Activated T-cell treated with anti-CD3 and anti-CD28 coated beads for 48 hours (primary cell): ENCODE results near the gene RFX1.
"Not testable (repeated sequence)": the region's sequence is repeated elsewhere in the genome, so short reads cannot be mapped to it uniquely, and the experiment has no call there.

ENCODE experiments used
- DNase-seq: peaks from one replicate; pipeline ENCODE4 v3.0.0-alpha.2; 2020; ENCODE audit warnings: low read depth

RFX1 gene

DNA sequence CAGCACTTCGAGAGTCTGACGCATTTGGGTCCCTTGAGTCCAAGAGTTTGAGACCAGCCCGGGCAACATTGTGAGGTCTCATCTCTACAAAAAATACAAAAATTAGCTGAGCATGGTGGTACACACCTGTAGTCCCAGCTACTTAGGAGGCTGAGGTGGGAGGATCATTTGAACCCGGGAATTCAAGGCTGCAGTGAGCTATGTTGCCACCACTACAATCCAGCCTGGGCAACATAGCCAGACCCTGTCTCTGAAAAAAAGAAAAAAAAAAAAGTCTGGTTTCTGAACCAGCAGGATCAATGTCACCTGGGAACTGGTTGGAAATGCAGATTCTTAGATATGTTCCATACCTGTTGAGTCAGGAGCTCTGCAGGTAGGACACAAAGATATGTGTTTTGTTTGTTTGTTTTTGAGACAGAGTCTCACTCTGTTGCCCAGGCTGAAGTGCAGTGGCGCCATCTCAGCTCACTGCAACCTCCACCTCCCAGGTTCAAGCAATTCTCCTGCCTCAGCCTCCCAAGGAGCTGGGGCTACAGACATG lies 20.6 kb upstream of the RFX1 start:
- not testable (repeated sequence) for DNase-seq

DNA sequence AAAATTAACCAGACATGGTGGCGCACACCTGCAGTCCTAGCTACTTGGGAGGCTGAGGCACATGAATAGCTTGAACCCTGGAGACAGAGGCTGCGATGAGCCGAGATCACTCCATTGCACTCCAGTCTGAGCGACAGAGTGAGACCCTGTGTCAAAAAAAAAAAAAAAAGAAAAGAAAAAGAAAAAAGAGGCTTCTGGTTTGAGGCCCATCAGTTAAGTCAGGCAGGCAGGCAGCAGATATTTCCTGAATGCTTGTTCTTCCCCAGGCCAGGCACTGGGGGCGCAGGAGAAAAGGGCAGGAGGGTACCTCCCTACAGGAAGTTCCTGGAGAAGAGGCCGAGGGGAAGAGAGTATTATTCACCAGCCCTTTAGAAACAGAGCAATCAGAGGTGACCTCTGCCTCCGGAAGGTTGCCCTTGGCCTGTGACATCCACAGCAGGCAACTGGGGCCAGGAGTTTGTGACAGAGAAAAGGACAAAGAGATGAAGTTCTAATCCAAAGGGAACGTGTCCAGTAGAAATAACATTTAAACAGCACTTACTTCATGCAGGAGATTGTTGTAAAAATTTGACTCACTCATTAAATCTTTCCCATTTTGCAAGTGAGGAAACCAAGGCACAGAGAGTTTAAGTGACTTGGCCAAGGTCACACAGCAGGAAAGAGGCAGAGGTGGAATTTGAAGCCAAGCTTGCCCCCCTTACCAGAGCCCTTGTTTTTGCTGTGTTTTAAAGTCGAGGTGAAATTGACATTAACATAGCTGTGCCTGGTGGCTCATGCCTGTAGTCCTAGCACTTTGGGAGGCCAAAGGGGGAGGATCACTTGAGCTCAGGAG lies 17.5 kb upstream of the RFX1 start:
- DNase-seq = no peak

DNA sequence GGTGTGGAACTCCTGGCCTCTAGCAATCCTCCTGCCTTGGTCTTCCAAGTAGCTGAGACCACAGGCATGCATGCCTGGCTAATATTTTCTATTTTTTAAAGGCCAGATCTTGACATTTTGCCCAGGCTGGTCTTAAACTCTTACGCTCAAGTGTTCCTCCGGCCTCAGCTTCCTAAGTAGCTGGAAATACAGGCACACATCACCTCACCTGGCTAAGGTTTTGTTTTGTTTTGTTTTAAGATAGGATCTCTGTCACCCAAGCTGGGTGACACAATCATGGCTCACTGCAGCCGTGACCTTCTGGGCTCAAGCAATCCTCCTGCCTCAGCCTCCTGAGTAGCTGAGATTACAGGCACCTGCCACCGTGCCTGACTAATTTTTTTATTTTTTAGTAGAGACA lies 16.3 kb upstream of the RFX1 start:
- no peak for DNase-seq

DNA sequence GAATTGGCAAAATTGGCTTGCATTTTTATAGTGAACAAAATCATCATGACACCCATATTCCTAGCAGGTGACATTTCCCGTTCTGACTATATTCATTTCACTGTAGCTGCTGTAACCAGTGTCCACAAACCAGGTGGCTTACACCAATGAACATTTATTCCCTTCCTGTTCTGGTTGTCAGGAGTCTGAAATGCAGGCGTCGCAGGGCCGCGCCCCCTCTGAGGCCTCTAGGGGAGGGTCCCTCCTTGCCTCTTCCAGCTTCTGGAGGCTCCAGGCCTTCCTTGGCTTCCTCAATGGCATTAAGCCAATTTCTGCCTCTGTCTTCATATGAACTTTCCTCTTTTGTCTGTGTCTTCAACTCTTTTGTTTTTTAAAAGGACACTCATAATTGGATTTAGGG lies 15.4 kb upstream of the RFX1 start:
- no peak for DNase-seq

DNA sequence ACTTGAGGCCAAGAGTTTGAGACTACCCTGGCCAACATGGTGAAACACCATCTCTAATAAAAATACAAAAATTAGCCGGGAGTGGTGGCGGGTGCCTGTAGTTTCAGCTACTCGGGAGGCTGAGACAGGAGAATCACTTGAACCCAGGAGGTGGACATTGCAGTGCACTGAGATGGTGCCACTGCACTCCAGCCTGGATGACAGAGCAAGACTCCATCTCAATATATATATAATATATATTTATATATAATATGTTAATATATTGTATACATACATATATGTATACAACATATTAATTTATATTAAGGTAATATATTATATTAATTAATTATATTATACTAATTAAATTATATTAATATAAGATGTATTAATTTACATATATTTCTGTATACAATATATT lies 13.6 kb upstream of the RFX1 start:
- not testable (repeated sequence) for DNase-seq

DNA sequence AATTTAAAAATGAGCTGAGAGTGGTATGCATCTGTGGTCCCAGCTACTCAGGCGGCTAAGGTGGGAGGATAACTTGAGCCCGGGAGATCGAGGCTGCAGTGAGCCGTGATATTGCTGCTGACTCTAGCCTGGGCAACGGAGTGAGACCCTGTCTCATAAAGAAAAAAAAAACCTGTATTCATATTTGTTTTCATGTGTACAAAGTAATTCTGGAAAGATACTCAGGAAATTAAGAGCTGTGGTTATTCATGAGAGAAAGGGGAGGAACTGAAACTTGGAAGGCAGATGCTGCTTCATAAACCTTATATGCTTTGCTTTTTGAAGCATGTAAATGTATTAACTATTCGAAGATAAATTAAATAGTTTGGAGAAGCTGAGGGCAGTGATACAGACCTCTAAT lies 13.0 kb upstream of the RFX1 start:
- DNase-seq = no peak

DNA sequence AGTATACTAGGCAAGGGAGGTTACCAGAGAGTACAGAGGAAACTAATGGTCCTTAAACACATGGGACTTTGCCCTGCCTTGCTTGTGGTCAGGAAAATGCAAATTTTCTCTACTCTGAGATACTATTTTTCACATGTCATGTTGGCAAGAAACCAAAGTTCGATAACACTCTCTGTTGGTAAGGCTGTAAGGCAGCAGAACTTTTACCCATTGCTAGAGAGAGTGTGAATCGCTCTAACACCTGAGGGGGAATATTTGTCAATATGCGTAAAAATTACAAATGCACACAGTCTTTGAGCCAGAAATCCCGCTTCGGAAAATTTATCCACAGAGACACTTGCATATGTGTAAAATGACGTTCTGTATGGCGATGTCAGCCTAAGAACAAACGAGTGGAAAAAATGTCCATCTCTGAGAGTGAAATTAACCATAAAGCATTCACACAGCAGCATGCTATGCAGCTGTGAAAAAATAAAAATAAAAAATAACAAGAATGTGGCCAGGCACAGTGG lies 9.5 kb upstream of the RFX1 start:
- DNase-seq = no peak

DNA sequence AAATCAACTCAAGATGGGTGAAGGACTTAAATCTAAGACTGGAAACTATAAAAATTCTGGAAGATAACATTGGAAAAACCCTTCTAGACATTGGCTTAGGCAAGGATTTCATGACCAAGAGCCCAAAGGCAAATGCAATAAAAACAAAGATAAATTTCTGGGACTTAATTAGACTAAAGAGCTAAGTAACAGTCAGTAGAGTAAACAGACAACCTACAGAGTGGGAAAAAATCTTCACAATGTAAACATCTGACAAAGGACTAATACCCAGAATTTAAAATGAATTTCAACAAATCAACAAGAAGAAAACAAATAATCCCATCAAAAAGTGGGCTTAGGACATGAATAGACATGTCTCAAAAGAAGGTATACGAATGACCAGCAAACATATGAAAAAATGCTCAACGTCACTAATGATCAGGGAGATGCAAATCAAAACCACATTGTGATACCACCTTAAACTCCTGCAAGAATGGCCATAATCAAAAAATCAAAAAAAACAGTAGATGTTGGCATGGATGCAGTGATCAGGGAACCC lies 6.3 kb upstream of the RFX1 start:
- no peak for DNase-seq

DNA sequence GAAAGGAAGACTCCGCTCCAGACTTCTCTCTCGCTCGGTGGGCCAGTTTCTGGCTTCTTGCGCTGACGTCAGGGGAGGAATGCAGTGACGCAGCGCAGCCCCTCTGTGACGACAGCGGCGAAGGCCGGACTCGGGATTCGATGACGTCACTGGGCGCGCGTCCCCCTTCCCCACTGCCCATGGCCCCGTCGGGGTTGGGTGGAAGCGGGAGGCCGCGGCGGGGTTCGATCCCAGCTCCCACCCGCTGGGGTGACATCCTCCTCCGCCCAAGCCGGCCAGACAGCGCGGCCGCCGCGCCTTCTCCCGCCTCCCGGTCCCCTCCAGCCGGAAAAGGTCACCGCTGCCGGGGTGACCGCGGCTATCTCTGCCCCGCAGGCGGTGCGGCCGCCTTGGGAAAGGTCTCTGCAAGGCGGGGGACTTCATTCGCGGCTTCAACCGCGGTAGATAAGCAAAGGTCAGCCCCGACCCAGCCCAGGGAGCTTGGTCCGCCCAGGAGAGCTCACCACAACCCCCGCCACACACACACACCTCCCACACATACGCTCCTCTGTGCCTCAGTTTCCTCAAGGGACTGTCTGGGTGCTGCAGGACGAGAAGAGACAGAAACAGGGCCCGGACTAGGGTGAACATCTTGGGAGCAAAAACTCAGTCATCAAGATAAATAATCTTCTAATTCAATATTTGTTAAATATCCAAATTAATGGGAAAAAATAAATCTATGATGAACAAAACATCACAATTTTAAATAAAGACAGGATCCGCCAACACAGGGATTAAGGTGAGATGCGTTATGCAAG lies 844 bp upstream of the RFX1 start:
- DNase-seq = no peak

DNA sequence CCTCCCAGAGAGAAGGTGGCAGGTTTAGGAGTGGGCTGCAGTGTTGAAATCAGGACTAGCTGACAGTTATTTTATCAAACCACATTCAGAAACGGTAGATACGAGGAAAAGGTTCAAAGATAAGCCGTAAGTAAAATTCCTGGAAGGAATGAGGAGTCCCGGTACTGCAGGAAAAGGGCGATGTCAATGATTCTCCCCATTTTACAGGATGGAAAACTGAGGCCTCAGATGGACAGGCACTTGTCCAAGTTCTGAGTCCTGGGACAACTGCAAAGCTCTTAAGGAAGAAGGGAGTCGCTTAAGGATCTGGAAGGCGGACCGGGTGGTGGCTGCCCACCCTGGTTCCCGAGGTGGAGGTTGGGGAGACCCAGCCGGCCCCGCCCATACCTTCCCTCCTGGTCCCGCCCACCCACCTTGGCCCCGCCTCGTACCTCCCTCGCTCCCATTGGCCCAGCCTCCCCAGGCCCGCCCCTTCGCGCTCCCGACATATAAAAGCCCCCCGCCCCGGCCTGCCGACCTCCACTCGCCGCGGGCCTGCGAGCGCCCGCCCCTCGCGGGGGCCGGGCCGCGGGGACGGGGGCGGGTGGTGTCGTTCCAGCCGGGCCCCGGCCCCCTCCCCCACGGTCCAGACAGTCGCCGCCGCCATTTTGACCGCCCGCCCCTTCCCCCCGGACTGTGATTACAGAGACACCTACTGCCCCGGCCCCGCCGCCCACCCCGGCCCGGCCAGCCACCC lies 603 bp downstream of the RFX1 start:
- DNase-seq = peak; percentile 88

DNA sequence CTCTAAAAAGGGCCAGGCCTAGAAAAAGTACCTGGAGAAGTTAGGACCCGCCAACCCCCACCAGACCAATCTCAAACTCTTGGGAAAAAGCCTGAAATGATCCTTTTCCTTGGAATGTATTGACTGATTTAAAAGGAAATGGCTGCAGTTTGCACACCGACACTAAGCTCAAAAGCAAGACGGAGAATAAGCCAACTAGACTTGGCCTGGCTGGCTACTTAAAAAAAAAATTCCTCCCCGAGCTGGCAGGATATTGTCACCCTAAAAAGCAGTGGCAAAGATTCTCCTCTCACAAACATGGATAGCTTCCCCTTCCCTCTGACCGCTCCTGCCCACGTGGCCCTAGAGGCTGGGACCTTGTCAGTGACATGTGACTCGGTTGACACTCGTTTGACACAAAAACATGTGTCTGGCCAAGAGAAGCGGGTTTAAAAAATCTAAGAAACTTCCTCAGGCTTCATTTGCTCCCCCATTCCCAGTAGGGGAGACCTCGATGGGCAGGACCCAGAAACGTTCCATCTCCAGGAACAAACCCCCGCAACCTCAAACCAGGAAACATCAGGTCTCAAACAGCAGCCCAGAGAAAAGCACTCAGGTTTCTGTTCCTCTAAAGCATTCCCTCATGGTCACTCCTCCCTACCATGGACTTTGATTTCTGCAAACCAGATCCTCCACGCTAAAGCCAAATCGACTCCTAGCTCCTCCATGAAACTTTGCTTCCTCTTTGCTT lies 1.3 kb downstream of the RFX1 start:
- no peak for DNase-seq

DNA sequence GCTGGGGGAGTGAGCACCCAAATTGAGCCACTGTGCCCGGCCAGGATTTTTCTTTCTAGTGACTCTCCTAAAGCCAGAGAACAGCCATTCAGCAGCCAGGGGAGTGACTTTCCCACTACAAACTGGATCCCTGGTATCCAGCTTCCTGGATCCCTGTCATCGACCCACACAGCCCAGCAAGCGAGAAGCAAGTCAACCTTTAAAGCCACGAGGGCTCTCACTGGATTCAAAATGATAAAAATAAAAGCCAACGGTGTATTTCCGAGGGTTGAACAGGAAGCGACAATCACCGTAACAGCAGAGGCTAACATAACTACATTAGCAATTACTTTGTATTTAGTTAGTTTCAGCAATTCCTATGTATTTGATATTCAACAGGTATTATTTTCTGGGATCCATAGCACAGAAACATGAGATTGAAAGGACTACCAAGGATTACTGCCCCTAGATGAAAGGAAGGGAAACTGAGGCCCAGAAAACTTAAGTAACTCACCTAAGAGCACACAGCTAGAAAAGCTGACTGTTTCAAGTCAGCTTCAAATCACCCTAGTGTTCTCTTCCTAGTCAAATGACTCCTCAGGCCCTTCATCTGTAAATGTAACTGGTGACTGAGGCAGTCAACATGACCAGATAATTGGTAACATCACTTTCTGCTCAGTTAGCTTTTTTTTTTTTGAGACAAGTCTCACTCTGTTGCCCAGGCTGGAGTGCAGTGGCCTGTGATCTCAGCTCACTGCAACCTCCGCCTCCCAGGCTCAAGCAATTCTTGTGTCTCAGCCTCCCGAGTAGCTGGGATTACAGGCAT lies 2.7 kb downstream of the RFX1 start:
- DNase-seq = no peak

DNA sequence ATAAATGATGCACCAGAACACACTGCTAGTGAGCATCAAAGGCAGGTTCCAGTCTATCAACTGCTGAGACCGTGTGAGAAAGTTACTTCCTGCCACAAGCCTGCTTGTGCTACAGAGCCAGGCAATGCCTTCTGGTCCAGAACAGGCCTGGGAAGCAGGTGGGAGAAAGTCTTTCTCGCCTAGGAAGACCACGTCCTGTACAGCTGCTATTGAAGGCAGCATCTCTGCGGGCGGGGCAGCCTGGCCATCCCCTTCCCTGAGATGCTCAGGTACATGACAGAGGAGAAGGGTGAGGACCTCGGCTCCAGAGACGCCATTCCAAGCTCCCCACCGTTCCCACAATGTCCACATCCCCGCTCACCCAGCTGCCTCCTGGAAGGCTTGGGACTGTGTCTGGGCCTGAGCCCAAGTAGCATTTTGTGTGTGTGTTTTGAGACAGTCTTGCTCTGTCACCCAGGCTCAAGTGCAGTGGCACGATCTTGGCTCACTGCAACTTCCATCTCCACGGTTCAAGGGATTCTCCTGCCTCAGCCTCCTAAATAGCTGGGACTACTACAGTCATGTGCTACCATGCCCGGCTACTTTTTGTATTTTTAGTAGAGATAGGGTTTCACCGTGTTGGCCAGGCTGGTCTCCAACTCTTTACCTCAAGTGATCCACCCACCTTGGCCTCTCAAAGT lies 3.4 kb downstream of the RFX1 start:
- no peak for DNase-seq

DNA sequence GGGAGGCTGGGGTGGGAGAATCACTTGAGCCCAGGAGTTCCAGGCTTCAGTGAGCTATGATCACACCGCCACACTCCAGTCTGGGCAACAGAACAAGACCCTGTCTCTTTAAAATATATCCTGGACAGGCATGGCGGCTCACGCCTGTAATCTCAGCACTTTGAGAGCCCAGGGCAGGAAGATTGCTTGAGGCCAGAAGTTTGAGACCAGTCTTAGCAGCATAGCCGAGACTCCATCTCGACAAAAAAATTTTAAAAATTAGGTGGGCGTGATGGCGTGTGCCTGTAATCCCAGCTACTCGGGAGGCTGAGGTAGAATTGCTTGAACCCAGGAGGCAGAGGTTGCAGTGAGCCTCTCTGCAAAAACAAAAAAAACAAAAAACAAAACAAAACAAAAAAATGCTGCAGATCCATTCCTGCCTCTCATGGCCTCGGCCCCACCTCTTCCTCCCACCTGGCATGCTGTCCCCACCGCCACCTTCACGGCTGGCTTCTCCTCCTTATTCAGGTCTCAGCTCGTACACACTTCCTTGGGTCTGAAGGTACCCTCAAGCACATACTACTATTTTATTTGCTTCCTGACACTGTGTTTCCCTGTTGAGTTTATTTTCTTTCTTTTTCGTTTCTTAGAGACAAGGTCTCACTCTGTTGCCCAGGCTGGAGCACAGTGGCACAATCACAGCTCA lies 5.3 kb downstream of the RFX1 start:
- no peak for DNase-seq

DNA sequence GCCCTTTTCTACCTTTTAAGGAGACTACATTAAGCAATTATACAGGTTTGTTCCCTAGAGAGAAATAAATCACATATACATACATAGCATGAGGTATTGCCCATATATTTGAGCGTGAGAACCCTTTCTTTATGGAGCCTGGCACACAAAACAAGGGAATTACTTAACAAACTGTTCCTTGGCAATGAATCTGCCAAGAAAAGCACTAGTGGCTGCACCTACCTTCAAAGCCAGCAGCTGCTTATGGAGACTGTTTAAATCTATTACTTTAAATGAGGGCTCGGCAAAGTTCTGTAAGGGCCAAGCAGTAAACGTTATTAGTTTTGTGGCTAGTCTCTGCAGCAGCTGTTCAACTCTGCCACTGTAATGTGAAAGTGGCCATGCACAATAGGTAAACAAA lies 7.0 kb downstream of the RFX1 start:
- DNase-seq = no peak

DNA sequence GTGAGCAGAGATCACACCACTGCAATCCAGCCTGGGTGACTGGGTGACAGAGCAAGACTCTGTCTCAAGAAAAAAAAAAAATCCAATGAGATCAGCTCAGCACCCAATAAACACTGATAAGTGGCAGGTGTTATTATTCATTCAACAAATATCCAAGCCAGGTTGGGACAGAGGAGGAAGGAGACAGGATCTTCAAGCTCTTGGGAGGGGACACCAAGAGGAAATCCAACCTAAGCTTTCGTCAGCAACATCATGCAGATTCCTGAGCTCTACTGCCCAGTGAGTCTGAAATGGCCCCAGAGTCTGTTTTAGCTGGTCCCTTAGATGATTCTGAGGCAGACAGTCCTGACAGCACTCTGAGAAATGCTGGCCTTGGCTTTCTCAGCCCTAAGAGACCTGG lies 7.7 kb downstream of the RFX1 start:
- DNase-seq = no peak

DNA sequence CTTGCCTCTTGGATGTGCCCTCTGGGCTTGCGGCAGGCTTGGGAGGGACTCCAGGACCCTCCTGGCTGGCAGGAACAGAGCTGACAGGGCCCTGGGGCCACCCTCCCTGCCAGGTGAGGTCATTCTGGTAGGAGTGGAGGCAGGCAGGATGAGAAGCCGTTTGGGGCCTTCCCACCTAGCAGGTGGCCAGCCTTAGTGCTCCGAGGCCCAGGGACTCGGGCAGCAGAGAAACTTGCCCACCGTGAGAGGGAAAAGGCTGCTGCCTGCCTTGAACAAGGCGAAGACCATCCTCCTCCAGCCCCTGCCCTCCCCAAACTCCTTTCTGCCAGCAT lies 8.5 kb downstream of the RFX1 start:
- no peak for DNase-seq

DNA sequence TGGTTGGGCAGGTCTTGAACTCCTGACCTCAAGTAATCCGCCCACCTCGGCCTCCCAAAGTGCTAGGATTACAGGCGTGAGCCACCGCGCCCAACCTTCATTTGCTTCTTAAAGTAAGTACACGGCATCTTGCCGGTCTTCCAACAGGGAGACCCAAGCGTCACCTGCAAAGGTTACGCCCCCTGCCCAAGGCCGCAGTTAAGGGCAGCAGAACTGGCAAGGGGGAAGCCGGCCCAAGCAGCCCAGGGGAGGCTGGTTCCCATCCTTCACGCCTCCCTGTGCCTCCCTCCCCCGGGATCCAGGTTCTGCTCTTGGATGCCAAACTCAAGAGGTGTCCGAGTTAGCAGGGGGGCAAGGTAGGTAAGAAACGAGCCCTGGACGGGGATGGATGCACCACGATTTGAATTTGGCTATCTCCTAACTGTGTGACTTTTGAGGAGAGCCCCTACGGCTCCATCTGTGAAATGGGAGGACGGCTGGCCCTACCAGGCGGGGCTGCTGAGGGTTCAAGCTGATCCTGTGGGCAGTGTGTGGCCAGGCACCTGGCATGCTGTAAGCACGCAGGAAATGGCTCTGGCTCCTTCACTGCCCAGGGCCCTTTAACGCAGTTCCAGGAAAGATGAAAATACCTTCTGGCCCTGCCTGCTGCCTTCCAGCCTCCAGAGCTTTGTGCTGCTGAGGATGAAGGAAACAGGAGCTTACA lies 9.0 kb downstream of the RFX1 start:
- DNase-seq = no peak
